ENCODE measurements around the gene ADGRG3. TPM values are rescaled to one million over a fixed set of nuclear protein-coding genes. Genes with fewer than 3 reads are reported as not detected.
A peak's percentile ranks its signal among the peaks of the same experiment; 100 is the strongest.

Gene ADGRG3
- total RNA-seq, 4 donors from 2014 or later = 3.8 to 14.2 (median 8.2) TPM

DNA sequence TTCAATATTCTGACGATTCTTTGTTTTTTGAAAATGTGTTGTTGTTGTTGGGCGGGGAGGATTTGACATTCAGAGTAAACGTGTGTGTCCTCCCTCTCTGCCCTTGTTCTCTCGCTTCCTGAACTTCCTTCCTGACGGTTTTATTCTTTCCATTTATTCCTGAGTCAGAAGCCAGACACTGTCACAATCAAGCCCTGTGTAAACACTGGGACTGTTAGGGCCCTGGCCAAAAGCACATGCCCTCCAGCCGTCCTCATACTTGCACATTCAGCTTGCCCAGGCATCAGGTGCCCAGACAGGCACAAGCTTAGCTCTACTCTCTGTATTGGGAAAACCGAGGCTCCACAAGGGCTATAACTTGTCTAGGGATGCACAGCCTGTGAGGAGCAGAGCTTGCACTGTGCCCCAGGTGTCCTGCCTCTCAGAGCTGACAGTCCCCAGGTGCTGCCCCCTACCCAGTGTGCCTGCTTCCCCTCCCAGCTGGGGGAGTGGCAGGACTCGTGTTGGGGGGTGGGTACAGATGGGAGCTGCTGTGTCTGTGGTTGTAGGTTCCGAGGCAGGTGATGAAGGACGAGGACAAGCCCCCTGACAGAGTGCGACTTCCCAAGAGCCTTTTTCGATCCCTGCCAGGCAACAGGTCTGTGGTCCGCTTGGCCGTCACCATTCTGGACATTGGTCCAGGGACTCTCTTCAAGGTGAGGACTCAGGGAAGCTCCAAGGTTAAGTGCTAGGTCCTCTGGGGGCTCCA lies 9.7 kb downstream of the ADGRG3 start:
- no peak overlapping the region for H3K4me3 ChIP-seq (replicated peaks in 1 of 3)
- H3K27ac ChIP-seq = no peak overlapping the region
- H3K36me3 ChIP-seq = no peaks in the 10 kb centered on the region
- TF ChIP-seq POLR2A (IDR thresholded peaks at IDR 0.05) (no peak), CTCF (IDR thresholded peaks at IDR 0.05) (no peak)
- DNase-seq = peak in 1 of 2 donors; percentile 35
- H3K27me3 ChIP-seq = no peaks in the 10 kb centered on the region
- 56 to 62% methylated on average over 11 to 14 of the region's 14 CpGs for WGBS, 2 donors
- H3K4me1 ChIP-seq = no peaks in the 10 kb centered on the region
- no peaks in the 10 kb centered on the region for H3K9me3 ChIP-seq
- intact Hi-C loops (cut with DNase I) = no loop called here

GRCh38 chr16:57679016-57679415 lies 10.9 kb downstream of the ADGRG3 start:
- H3K27ac ChIP-seq = no peak overlapping the region
- intact Hi-C loops (cut with DNase I) = no loop called here
- WGBS, 2 donors = 89 to 90% methylated on average over 9 to 11 of the region's 12 CpGs
- no peak for DNase-seq
- H3K4me3 ChIP-seq (replicated peaks in 1 of 3) = no peak overlapping the region
- no peaks in the 10 kb centered on the region for H3K4me1 ChIP-seq
- TF ChIP-seq CTCF (IDR thresholded peaks at IDR 0.05) = no peak
- TF ChIP-seq POLR2A (IDR thresholded peaks at IDR 0.05) = no peak
- H3K36me3 ChIP-seq = no peaks in the 10 kb centered on the region
- H3K27me3 ChIP-seq = no peaks in the 10 kb centered on the region
- no peaks in the 10 kb centered on the region for H3K9me3 ChIP-seq

- TF ChIP-seq CTCF (IDR thresholded peaks at IDR 0.05) (no peak), POLR2A (IDR thresholded peaks at IDR 0.05) (no peak)
These were observed 11.8 kb downstream of the ADGRG3 start for GRCh38 chr16:57679767-57680482.

DNA sequence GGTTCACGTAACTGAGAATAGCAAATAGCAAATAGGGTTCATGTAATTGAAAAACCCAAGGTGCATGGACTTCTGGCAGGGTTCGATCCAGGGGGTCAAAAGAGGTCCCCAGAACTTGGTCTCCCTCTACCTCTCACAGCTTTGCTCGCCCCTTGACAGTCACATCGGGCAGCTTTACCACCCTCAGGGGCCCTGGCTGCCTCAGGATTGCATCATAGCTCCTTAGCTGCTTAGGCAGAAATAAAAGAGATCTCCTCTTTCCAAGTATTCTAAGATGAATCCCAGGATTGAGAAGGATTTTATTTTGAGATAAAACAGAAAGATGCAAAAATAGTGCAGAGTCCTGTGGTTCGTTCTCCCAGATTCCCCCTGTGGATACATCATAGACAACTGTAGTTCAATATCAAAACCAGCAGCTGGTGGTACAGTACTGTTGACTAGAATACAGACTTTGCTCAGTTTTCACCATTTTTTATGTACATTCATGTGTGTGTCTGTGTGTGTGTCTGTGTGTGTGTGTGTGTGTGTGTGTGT lies 12.8 kb downstream of the ADGRG3 start:
- no peaks in the 10 kb centered on the region for H3K36me3 ChIP-seq
- no peaks in the 10 kb centered on the region for H3K9me3 ChIP-seq
- intact Hi-C loops (cut with DNase I) = no loop called here
- no peak overlapping the region for H3K4me3 ChIP-seq (replicated peaks in 1 of 3)
- H3K27ac ChIP-seq = no peak overlapping the region
- TF ChIP-seq POLR2A (IDR thresholded peaks at IDR 0.05) = no peak
- 70 to 73% methylated on average over 5 of the region's 5 CpGs for WGBS, 2 donors
- DNase-seq = no peak
- H3K4me1 ChIP-seq = no peaks in the 10 kb centered on the region
- no peaks in the 10 kb centered on the region for H3K27me3 ChIP-seq

More at GRCh38 chr16:57679767-57680482, 11.8 kb downstream of the ADGRG3 start:
- Histone ChIP-seq H3K36me3 (no peaks in the 10 kb centered on the region), H3K4me1 (no peaks in the 10 kb centered on the region), H3K9me3 (no peaks in the 10 kb centered on the region), H3K4me3 (replicated peaks in 1 of 3) (no peak overlapping the region), H3K27me3 (no peaks in the 10 kb centered on the region), H3K27ac (no peak overlapping the region)
- 80 to 81% methylated on average over 7 of the region's 7 CpGs for WGBS, 2 donors
- no peak for DNase-seq
- intact Hi-C loops (cut with DNase I) = no loop called here

DNA sequence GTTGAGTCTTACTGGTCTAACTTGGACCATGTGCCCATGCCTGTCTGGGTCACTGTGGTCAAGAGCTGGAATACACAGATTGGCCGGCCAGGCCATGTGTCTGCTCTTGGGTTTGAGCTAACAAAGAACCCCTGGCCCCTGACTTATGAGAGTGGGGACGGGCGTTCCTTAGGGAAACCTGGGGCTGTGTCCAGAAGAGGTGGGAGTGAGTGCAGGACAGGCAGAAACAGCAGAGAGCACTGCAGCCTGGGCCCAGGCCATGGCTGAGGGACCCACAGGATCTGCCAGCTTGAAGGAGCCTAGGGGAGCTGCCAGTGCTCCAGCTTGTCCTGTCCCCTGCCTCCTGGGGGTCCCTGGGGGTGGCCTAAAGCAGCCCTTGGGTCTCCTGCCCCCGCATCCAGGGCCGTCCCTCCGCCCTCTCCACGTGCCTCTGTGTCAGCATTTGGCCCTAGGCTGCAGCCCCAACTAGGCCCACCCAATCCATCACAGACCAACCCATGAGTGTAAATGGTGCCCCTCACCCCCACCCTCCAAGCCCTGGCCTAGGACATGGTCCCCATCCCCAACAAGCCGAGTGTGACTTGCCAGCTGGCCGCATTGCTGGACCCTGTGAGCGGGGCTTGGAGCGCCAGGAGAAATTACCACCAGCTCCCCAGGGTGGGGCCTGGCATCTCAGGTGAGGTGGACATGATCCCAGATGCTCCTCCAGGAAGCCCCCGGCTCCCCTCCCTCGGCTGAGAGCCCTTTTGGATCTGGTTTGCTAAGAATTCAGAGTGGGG lies 14.0 kb downstream of the ADGRG3 start:
- TF ChIP-seq CTCF (IDR thresholded peaks at IDR 0.05) (no peak), POLR2A (IDR thresholded peaks at IDR 0.05) (no peak)
- Histone ChIP-seq H3K36me3 (no peaks in the 10 kb centered on the region), H3K27ac (no peak overlapping the region), H3K4me1 (no peaks in the 10 kb centered on the region), H3K9me3 (no peaks in the 10 kb centered on the region), H3K27me3 (no peaks in the 10 kb centered on the region), H3K4me3 (replicated peaks in 1 of 3) (no peak overlapping the region)
- intact Hi-C loops (cut with DNase I) = no loop called here
- no peak for DNase-seq
- WGBS, 2 donors = 93 to 96% methylated on average over 8 to 11 of the region's 13 CpGs

All from thyroid gland (tissue), 4 donors.